Activated CD4-positive, CD25-positive, alpha-beta regulatory T cell treated with anti-CD3 and anti-CD28 coated beads, Interleukin-2, amount 50 U/mL, for 24 hours (primary cell): ENCODE data around the gene RPRD1B.
"Not testable (repeated sequence)": the region's sequence is repeated elsewhere in the genome, so short reads cannot be mapped to it uniquely, and the experiment has no call there.

ENCODE experiments used
- ATAC-seq, 2 donors: fragments of 150-1000 bp; cut with Tn5 transposase; one replicate each; pipeline ENCODE4 v1.10.0; 2021; ENCODE audit warnings: mild to moderate bottlenecking in 1 of 2, moderate library complexity in 1 of 2

The RPRD1B gene

DNA sequence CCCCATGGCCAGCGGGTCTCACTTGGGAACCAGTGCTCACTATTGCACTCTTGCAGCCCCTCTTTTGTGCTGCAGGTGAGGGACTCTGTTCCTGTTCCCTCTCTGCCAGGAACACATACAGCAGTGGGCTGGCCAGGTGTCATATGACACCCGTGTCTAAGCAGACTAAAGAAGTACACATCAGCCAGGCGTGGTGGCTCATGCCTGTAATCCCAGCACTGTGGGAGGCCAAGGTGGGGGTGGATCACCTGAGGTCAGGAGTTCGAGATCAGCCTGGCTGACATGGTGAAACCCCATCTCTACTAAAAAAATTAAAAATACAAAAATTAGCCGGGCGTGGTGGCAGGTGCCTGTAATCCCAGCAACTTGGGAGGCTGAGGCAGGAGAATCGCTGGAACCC, 74.4 kb downstream of the RPRD1B start:
- not testable (repeated sequence) for ATAC-seq

DNA sequence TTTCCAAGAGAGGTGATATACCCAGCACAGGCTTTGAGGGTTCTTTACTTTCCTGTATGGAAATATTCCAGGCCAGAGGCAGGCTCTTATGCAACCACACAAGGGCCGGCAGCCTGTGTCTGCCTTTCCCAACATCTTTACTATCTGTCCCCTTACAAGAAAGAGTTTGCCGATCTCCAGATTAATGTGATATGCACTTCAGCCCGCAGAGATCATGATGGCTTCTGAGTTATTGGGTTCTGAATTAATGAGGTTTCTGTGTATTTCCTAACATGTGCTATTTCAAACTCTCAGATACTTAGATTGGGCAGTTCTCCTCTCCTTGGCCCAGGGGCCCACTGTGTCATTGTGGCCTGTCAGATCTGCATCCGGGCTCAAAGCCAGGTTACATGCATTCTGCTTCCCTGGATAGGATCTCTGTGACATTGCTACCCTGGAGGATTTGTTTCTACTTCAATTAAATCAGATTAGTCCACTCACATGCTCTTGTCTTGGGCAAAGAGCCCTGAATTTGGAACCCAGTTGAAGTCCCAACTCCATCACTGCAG, 75.0 kb downstream of the RPRD1B start:
- ATAC-seq, result no peak

DNA sequence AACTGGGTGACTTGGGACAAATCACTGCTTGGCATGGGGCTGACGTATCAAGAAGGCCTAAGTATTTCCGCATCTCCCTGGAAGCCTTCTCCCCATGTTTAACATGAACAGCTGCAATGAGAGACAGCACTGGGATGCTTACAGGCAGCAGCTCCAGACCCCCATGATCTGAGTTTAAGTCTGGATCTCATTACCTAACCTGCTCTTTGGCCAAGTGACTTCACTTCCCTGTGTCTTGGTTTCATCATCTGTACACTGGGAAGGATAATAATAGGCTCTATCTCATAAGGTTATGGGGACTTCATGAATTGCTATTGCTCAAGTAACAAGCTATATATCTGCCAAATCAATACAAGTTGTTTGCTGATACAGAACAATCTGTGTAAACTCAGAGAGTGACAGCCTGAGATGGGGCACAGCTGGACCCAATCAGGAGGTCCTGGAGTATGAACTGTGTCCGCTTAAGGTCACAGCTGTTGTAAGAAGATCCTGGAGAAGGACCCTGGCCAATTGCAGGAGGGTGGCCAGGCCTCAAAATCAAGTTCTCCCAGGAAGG, 75.5 kb downstream of the RPRD1B start:
- no peak for ATAC-seq

DNA sequence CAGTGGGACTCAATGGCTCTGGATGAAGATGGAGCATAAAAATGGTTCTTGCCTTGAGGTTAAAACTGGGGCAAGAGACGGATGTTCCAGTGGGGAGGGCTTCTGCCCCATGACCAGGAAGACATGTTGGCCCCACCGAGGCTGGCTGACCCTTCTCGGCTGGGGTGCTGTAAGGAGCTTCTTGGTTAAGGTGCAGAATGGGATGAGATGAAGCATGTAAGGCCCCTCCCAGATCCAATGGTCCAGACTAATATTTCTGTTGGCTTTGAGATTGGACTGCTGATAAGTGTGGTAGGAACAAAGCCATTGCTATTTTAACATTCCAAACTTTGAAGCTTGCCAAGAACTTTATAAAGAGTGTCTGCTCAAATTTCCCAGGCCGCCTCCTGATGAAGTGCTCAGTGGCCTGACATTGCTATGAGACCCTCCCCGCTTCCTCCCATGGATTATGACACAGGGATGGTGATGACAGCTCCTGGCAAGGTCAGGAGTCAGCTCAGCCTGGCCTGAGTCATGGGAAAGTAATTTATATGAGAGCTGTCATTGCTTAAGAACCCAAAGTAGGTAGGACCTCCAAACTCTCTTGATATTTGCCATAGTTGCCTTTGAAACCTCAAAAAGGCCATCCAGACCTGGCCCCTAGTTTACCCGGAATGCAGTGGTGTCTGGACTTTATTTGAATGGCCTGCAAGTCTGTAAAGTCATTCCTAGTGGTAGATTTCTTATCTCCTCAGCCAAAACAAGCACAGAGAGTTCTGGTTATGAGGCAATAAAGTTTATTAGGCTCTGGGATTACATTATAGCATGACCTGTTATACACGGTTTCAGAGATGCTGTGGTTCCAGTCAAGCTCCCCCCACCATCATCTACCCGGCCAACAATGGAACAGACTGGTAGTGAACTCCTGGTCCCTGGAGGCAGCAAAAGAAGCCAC, 76.3 kb downstream of the RPRD1B start:
- ATAC-seq, result no peak

DNA sequence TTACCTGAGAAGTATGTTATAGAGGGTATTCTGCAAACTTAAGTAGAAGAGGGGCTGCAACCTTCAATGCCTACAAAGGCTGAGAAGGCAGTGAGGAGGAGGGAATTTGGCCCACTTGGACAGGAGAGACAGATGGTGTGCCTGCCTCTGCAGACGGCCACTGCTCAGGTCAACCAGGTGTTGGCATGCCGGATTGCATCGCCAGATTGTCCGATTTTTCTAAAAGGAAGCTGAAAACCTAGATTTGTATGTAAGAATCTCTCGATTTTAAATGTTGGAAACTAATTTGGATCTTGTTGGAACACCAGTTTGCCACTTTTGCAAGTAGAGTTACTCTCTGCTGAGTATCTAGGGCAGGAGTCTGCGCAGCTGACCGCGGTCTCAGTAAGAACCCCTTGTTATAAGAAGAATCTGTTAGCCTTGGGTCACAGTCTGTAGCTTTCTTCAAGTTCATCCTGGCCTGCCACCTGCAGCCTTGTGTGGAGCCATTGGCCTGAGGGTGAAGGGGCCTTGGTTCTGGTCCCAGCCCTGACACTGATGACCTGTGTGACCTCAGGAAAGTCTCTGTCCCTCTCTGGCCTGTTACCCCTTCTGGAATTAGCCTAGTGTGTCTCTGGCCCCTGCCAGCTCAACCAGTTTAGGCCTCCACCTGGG, 77.1 kb downstream of the RPRD1B start:
- no peak for ATAC-seq

DNA sequence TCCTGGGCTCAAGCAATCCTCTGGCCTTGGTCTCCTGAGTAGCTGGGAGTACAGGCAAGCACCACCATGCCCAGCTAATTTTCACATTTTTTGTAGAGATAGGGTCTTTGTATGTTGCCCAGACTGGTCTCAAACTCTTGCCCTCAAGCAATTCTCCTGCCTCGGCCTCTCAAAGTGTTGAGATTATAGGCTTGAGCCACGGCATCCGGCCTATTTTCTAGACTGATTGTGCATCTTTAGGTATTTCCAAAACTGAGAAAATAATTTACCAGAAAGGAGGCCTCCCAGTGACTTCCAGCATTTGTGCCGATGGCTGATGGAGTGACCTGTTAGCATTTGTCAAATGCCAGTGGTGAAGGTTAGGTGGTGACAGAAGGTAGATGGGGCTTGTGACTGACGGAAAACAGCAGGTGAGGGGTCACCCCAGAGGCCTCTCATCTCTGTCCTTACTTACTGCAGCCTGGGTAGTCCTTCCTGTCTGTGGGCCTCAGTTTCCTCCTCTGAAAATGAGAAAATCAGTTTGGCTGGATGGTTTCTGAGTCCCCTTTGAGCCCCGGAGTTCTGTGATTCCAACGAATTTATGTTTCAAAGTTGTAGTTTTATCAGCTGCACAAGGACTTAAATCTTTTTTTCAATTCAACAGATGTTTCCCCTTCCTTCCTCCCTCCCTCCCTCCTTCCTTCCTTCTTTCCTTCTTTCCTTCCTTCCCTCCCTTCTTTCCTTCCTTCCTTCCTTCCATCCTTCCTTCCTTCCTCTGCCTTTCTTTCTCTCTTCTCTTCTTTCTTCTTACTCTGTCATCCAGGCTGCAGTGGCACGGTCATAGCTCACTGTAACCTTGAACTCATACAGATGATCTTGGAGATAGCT, 78.1 kb downstream of the RPRD1B start:
- ATAC-seq, result no peak

DNA sequence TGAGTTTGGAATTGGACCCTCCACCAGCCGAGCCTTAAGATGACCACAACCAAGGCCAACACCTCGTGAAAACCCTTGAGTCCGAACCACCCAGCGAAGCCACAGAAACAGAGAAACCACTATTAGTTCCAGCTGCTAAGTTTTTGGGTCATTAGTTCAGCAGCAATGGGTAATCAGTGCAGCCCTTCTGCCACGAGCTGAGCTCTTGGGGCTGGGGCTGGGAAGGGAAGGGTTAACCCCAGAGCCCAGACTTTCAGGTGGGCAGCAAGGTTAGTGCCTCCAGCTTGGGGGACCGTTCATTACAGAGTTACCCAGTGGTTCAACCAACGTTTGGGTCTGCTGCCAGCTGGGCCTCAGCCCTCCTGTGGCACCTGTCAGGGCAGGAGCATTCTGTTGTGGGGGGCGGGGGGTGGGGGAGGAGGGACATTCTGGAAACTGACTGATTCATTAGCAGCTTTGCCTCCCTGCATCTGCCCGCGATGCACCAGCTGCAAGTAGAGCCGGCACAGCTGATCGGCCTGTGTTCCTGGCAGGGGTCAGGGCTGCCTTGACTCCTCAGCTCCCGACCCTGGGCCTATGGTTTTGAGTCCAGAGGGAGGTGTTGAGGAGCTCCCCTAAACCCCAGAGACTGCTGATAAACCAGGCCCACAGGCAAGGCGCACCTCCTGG, 78.8 kb downstream of the RPRD1B start:
- no peak for ATAC-seq

DNA sequence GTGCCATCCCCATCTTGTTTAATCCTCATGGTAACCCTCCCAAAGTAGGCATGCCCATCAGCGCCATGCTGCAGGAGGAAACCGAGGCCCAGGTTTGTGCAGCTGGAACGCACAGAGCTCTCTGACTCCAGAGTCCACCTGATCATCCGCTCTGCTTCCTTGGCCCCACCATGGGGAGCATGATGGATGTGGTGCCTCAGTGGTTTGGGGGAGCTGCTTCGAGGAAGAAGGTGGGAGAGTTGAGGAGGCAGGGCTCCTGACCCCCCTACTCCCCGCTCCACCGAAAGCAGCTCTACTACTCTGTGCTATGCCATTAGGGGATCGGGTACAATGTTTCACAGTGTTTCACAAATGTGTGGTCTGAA, 79.4 kb downstream of the RPRD1B start:
- ATAC-seq, result no peak

DNA sequence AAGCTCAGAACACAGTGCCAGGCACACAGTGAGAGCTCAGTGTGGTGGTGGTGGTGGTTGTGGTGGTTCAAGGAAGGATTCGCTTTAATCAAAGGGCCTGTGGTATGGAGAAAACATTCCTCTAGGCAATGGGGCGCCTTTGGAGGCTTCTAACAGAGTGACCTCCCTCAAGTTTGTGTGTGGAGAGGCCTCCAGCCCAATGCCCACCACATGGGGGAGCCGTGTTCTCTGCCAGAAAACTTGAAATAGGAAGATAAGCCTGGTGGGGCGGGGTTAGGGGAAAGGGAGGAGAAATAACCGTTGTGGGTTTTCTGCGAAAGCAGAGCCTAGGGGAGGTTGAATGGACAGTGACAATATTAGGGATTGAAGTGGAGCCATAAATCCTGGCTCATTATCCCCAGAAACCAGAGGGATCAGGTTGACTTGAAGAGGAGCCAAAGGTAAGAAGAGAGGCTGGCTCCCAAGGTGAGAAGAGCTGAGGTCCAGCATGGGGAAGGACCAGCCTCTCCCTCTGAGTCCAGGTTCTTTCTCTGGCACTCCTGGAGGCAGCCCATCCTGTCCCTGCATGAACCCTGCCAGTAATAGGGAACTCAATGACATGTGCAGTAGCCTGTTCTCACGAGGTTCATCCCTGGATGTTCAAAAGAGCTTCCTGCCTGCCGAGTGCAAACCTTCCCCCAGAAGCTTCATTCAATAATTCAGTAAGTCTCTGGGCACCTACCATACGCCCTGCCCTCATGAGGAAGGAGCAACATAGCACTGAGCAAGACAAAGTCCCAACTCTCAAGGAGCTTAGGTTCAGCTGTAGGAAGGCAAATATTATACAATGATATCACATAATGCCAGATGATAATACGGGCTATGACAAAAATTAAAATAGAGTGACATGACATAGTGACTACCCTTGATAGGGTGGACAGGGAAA, 80.1 kb downstream of the RPRD1B start:
- no peak for ATAC-seq

DNA sequence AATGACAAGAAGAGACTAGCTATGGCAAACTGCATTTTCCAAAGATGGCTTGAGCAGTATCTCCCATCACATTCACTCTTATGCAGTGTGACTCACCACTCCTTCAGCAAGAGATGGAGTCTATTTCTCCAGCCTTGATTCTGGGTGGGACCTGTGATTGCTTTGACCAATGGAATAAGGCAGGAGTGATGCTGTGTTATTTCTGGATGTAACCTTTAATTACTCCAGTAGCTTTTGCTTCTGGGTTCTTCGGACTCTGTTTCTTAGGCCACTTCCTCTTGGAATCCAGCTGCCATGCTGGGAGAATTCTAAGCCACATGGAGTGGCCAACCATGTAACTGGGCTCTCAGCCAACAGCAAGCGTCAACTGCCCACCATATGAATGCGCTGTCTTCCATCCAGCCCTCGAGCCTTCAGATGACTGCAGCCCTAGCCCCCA, 80.8 kb downstream of the RPRD1B start:
- no peak for ATAC-seq

DNA sequence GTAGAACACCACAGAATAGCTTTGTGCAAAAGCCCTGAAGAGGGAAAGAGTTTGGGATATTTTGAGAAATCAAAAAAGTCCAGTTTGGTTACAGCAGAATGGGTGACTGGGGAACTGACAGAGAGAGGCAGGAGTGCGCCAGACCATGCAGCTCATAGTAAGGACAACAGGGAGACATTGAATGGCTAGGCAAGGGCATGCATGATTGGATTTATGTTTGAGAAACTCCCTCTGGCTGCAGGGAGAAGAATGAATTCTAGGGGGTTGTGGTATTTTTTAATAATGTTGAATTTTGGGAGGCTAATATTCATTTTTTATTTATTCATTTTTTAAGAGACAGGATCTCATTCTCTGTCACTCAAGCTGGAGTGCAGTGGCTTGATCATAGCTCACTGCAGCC, 81.7 kb downstream of the RPRD1B start:
- no peak for ATAC-seq

DNA sequence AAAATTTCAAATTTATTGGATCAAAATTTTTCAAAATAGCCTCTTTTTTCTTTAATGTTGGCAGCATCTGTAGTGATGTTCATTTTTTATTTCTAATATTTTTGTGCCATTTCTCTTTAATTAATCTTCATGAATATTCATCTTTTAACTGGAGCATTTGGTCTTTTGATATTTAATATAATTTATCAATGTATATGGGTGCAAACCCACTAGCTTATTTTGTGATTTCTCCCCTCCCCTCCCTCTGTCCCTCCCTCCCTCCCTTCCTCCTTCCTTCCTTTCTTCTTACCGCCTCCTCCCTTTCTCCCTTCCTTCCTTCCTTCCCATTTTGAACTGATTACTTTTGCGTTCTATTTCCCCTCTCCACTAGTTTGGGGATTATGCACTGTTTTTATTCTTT, 82.3 kb downstream of the RPRD1B start:
- ATAC-seq, result no peak

DNA sequence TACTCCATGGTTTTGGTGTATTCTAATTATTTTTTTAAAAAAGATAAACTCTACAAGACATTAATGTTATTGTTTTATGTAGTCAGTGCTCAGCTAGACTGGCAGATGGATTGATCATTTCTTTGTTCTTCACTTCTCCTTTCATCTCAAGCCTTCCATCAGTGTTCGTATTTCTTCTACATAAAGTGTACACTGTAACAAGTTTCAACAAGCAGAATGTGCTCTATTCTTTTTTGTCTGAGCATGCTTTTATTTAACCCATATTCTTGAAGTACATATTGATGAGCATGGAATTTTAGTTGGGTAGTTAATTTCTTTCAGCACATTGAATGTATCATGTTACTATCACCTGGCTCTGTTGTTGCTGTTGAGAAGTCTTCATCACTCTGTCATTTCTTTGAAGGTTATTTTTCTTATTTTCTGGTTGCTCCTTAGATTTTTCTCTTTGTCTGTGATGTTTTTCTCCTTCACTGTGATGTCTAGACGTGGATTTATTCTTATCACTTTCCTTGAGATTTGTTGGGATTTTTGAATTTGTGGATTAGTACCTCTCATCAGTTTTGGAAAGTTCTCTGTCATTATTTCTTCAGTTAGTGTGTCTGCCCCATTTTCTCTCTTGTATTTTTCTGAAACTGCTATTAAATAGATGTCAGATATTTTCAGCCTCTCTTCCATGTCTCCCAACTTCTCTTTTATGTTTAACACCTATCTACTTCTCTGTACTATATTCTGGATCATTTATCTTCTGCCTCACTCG, 83.0 kb downstream of the RPRD1B start:
- ATAC-seq, result no peak

DNA sequence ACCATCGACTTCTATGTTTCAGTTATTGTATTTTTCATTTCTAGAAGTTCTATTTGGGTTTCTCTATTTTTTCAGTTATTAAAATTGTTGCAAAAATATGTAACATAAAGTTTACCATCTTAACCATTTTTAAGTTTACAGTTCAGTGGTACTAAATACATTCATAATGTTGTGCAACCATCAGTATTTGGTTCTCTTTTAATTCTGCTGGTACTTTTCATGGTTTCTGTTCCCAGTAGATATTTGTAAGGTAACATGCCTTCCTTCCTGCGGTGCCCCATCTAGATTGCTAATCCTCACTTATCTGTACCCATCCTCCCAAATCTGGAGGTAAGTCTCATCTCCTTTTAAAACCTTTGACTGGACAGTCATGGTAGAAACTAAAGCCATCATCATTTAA, 83.7 kb downstream of the RPRD1B start:
- ATAC-seq, result no peak

DNA sequence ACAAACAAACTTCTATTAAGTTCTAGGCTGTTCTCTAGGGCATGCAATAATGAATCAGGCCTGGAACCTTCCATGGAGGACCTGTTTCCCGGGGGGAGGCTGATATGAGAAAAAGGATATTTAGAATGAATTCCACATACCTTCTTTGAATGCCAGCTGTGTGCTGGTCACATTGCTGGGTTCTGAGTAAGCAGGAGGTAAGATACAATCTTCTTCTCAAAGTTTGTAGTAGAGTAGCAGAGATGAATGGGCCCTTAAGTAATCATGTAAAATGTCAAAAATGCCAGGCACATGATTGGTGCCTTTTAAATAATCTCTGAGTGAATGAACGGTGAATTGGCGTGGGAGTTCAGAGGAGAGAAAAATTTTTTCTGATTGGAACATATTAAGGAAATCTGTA, 84.1 kb downstream of the RPRD1B start:
- no peak for ATAC-seq

DNA sequence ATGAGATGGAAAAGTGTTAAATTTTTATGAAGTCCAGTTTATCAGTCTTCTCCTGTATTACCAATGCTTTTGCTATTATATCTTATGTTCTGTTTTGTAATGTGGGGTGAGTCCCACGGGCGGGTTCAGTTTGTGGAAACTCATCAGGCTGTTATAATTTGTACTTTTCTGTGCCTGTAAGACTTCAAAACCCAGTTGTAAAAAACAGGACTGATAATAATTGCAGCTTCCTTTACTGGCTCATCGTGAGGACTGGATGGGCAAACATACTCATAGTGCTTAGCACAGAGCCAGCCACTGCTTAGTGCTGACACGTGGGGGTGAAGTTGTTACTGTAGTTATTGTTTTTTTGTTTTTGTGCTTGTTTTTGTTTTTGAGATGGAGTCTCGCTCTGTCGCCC, 85.9 kb downstream of the RPRD1B start:
- no peak for ATAC-seq

DNA sequence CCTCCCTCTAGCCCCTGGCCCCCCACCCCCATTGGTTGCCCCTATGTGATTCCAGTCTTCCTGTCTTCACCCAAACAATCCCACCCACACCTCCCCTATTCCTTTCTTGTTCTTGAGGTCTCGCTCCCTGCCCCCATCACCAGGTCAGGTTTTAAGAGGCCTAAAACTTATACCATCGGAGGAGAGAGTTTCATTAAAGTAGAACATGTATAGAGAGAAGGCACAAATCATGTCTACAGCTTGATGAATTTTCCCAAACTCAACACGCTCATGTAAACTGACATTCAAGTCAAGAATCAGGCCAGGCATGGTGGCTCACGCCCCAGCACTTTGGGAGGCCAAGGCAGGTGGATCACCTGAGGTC, 87.1 kb downstream of the RPRD1B start:
- ATAC-seq, result no peak

DNA sequence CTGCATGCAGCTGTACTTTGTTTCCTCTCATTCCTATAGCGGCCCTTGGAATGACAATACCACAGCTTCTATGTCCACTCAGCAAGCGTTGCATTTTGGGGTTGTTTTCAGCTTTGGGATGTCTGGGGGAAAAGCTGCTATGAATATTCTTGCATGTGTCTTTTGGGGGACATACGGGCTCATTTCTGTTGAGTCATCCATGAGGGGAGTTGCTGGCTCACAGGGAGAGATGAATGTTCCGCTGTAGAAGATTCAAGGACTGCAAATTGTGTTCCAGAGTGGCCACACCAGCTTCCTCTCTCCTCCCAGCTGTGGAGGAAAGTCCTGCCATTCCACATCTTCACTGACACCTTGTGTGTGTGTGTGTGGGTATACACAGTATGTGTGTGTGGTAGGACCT, 88.2 kb downstream of the RPRD1B start:
- no peak for ATAC-seq

DNA sequence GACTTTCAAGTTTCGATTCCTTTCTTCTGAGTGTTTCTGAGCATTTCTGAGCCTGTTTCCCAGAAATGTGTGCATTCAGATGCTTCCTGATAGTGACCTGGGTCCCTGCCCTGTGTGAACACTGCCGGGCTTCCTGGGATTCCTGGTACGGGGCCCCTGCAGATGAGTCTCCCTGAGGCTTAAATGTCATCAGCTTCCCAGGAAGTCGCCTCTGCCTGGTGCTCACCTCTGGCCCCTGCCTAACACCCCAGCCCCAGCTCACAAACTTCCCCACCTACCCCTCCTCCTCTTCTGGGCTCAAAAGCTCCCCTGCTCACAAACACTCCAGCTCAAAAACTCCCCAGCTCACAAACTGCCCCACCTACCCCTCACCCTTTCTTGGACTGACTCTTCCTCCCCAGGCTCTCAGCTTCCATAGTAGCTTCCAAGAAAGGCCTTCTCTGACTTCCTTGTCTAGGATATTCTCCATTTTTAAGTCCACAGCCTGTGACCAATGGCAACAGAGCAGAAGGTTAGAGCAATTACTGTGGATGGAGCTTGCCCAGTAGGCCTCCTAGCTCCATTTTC, 89.6 kb downstream of the RPRD1B start:
- ATAC-seq, result no peak
